Measurements from ENCODE around the gene ANKRD30A. TPM values are rescaled to one million over a fixed set of nuclear protein-coding genes. Genes with fewer than 3 reads are reported as not detected.

Gene ANKRD30A
- polyA plus RNA-seq, 1 experiment, result not detected

- no peak overlapping the region for H3K27ac ChIP-seq (ENCODE audit: low read depth, low read length)
- no peaks in the 10 kb centered on the region for H3K27me3 ChIP-seq (ENCODE audit: control insufficient read depth, insufficient read depth, low read length)
- ChIA-PET CTCF (no interaction called here), POLR2A (no interaction called here)
- peaks cover 5% of the 10 kb centered on the region; the same call in 1 of the 2 replicates for H3K9me3 ChIP-seq (ENCODE audit: control insufficient read depth, insufficient read depth, low read length)
- DNase-seq (ENCODE audit: low read depth, low spot score), result no peak
- TF ChIP-seq, protein P1, sequence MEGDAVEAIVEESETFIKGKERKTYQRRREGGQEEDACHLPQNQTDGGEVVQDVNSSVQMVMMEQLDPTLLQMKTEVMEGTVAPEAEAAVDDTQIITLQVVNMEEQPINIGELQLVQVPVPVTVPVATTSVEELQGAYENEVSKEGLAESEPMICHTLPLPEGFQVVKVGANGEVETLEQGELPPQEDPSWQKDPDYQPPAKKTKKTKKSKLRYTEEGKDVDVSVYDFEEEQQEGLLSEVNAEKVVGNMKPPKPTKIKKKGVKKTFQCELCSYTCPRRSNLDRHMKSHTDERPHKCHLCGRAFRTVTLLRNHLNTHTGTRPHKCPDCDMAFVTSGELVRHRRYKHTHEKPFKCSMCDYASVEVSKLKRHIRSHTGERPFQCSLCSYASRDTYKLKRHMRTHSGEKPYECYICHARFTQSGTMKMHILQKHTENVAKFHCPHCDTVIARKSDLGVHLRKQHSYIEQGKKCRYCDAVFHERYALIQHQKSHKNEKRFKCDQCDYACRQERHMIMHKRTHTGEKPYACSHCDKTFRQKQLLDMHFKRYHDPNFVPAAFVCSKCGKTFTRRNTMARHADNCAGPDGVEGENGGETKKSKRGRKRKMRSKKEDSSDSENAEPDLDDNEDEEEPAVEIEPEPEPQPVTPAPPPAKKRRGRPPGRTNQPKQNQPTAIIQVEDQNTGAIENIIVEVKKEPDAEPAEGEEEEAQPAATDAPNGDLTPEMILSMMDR (IDR thresholded peaks at IDR 0.05; ENCODE audit: low read depth, low read length), result no peak
- H3K4me3 ChIP-seq (ENCODE audit: low read depth, low read length), result no peak overlapping the region
Measured at GRCh38 chr10:37206132-37206531, 80.7 kb downstream of the ANKRD30A start.

GRCh38 chr10:37220866-37221265 lies 95.5 kb downstream of the ANKRD30A start:
- H3K27ac ChIP-seq (ENCODE audit: low read depth, low read length), result no peak overlapping the region
- POLR2A ChIA-PET, result no interaction called here
- TF ChIP-seq, protein P1 (IDR thresholded peaks at IDR 0.05; ENCODE audit: low read depth, low read length), result no peak
- no peaks in the 10 kb centered on the region for H3K27me3 ChIP-seq (ENCODE audit: control insufficient read depth, insufficient read depth, low read length)
- CTCF ChIA-PET, result no interaction called here
- no peaks in the 10 kb centered on the region for H3K9me3 ChIP-seq (ENCODE audit: control insufficient read depth, insufficient read depth, low read length)
- no peak for DNase-seq (ENCODE audit: low read depth, low spot score)
- no peak overlapping the region for H3K4me3 ChIP-seq (ENCODE audit: low read depth, low read length)

DNA sequence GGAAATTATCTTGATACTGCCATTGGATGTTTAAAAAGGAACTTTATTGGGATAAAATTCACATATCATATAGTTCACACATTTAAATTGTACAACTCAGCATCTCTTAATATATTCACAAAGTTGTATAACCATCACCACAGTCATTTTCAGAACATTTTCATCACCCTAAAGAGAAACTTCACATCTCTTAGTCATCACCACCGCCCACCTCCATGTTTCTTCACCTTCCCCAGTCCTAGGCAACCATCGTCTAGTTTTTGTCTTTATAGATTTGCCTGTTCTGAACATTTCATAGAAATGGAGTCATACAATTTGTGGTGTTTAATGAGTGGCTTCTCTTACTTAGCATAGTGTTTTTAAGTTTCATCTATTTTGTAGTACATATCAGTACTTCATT lies 96.6 kb downstream of the ANKRD30A start:
- H3K9me3 ChIP-seq (ENCODE audit: control insufficient read depth, insufficient read depth, low read length), result no peaks in the 10 kb centered on the region
- H3K27ac ChIP-seq (ENCODE audit: low read depth, low read length), result no peak overlapping the region
- no peaks in the 10 kb centered on the region for H3K27me3 ChIP-seq (ENCODE audit: control insufficient read depth, insufficient read depth, low read length)
- DNase-seq (ENCODE audit: low read depth, low spot score), result no peak
- ChIA-PET CTCF (no interaction called here), POLR2A (no interaction called here)
- no peak overlapping the region for H3K4me3 ChIP-seq (ENCODE audit: low read depth, low read length)
- TF ChIP-seq, protein P1 (IDR thresholded peaks at IDR 0.05; ENCODE audit: low read depth, low read length), result no peak

DNA sequence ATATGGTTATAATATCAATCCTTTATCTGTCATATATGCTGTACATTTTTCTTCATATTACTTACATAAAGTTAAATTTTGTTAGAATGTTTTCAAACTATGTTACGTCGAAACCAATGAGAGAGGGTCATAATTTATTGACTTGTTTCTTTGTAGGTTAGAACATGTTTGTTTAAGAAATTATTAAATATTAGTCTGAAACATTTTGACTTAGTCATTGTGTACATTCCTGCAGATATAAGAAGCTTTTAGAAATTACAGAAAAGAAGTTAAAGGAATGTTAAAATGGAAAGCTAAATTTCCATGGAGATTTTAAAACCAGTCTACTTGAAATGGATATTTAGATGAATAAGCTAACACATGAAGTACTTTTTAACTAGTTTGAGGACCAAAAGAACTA lies 99.8 kb downstream of the ANKRD30A start:
- no peak for DNase-seq (ENCODE audit: low read depth, low spot score)
- Histone ChIP-seq H3K9me3 (ENCODE audit: control insufficient read depth, insufficient read depth, low read length) (peaks cover 3% of the 10 kb centered on the region; the same call in 1 of the 2 replicates), H3K27me3 (ENCODE audit: control insufficient read depth, insufficient read depth, low read length) (no peaks in the 10 kb centered on the region), H3K4me3 (ENCODE audit: low read depth, low read length) (no peak overlapping the region), H3K27ac (ENCODE audit: low read depth, low read length) (no peak overlapping the region)
- TF ChIP-seq, protein P1 (IDR thresholded peaks at IDR 0.05; ENCODE audit: low read depth, low read length), result no peak
- ChIA-PET CTCF (no interaction called here), POLR2A (no interaction called here)

- Histone ChIP-seq H3K27ac (ENCODE audit: low read depth, low read length) (no peak overlapping the region), H3K9me3 (ENCODE audit: control insufficient read depth, insufficient read depth, low read length) (peaks cover 3% of the 10 kb centered on the region; the same call in 1 of the 2 replicates), H3K27me3 (ENCODE audit: control insufficient read depth, insufficient read depth, low read length) (no peaks in the 10 kb centered on the region), H3K4me3 (ENCODE audit: low read depth, low read length) (no peak overlapping the region)
- ChIA-PET POLR2A (no interaction called here), CTCF (no interaction called here)
- TF ChIP-seq, protein P1 (IDR thresholded peaks at IDR 0.05; ENCODE audit: low read depth, low read length), result no peak
- no peak for DNase-seq (ENCODE audit: low read depth, low spot score)
Measured at GRCh38 chr10:37226524-37226923, 101.1 kb downstream of the ANKRD30A start.

All from AG04450 (cell line).